GM21526 (cell line): ENCODE measurements around the gene THRSP.
"Not testable (repeated sequence)": the region's sequence is repeated elsewhere in the genome, so short reads cannot be mapped to it uniquely, and the experiment has no call there.

ENCODE experiments used
- ATAC-seq: cut with Tn5 transposase; IDR thresholded peaks from one replicate; pipeline ENCODE4 v1.9.1; 2021; ENCODE audit warnings: moderate library complexity; ENCODE audit not compliant: unreplicated experiment, low FRiP score

The THRSP gene

DNA sequence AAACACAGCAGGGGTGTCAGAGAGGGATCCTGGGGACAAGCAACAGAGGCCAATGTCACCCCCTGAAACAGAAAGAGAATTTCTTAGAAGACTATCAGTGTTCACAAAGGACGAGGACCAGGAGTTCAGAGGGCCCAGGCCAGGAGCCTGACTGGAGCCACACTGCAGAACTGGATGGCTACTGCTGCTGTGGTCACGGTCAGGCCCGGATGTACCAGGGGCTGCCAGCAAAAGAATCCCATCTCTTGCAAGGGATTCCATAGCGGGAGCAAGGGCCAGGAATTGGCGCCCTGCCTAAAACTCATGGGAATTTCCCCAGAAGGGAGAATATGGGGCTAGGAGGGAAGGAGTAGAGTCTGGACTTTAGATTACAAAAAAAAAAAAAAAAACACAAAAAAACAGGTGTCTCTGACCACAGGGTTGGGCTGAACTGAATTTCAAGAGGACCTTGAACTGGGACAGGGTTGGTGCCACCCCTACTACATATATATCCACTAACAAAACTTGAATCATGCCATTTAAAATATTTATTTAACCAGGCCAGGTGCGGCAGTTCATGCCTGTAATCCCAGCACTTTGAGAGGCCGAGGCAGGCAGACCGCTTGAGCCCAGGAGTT is 24.9 kb upstream of the THRSP start:
- no peak for ATAC-seq

DNA sequence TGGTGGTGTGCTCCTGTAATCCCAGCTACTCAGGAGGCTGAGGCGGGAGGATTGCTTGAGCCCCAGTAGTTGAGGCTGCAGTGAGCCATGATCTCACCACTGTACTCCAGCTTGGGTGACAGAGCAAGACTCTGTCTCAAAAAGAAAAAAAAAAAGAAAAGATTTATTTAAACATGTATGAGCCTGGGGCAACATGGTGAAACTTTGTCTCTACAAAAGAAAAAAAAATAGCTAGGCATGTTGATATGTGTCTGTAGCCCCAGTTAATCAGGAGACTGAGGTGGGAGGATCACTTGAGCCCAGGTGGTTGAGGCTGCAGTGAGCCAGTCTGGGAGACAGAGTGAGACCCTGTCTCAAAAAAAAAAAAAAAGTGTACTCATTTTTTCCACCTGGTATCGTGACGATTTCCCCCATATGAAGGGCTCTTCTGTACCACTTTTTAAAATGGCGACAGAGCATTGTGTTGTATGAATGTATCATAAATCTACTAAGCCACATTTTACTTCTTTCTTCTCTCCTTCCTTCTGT is 24.2 kb upstream of the THRSP start:
- no peak for ATAC-seq

DNA sequence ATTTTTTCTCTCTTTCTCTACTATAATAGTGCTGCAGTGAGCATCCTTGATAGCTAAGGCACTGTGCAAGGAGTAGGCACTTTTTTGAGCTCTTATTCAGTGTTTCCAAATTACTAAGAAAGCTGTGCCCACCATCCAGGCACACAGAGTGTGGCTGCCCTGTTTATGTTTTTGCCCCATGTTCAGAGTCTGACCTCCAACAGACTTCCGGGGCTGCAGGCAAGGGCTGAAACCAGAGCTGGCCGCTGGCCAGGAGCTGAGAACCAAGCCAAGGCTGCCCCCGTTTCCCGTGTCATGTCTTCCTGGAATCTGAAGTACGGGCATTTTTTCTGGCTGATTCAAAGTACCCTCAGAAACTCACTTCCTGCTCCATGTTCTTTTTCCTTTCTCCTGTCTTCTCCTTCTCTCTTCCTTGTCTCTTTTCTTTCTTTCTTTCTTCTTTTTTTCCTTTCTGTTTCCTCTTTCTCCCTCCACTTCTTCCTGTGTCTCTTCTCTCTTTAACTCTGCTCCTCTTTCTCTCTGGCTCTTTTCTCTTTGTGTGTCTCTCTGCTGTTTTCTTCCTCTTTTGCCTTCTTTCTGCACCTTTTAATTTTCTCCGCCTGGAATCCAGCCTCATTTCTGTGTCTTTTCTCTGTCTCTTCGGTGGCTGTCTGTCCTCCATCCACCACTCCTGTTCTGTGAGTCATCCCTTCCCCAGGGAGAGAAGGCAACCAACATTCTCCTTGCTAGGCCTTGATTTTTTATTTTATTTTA is 23.6 kb upstream of the THRSP start:
- no peak for ATAC-seq

DNA sequence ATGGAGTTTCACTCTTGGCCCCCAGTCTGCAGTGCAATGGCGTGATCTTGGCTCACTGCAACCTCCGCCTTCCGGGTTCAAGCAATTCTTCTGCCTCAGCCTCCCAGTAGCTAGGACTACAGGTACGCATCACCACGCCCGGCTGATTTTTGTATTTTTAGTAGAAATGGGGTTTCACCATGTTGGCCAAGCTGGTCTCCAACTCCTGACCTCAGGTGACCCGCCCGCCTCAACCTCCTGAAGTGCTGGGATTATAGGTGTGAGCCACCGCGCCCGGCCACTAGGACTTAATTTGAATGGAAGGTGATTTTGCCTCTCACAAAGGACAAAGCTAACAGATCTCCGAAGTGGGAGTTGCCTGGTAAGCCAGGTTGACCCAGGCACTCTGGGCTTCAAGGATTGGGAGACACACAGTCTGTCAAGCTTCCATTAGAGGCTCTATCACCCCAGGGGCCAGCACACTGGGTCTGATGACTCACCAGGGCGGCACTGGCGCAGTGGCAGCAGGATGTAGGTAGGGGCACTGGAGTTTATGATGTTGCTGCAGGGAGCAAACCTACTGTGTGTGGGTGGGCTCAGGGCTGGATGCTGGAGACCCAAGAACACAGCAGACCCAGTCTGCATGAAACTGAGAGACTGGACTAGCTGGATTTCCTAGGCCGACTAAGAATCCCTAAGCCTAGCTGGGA is 22.8 kb upstream of the THRSP start:
- no peak for ATAC-seq

DNA sequence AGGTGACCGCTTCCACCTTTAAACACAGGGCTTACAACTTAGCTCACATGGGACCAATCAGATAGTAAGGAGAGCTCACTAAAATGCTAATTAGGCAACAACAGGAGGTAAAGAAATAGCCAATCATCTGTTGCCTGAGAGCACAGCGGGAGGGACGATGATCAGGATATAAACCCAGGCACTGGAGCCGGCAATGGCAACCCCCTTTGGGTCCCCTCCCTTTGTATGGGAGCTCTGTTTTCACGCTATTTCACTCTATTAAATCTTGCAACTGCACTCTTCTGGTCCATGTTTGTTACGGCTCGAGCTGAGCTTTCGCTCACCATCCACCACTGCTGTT is 22.3 kb upstream of the THRSP start:
- ATAC-seq, result not testable (repeated sequence)

DNA sequence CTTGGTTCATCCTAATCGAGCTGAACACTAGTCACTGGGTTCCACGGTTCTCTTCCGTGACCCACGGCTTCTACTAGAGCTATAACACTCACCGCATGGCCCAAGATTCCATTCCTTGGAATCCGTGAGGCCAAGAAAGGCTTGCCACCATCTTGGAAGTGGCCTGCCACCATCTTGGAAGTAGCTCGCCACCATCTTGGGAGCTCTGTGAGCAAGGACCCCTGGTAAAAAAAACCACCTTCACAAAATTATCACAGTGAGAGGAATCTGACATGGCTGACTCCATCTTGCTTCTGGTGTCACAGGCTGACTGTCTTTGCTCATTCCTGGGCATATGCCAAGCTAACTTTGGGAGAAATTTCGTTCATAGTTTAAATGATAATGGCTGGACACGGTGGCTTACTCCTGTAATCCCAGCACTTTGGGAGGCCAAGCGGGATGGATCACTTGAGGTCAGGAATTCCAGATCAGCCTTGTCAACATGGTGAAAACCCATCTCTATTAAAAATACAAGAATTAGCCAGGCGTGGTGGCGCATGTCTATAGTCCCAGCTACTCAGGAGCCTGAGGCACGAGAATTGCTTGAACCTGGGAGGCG is 21.7 kb upstream of the THRSP start:
- ATAC-seq, result no peak

DNA sequence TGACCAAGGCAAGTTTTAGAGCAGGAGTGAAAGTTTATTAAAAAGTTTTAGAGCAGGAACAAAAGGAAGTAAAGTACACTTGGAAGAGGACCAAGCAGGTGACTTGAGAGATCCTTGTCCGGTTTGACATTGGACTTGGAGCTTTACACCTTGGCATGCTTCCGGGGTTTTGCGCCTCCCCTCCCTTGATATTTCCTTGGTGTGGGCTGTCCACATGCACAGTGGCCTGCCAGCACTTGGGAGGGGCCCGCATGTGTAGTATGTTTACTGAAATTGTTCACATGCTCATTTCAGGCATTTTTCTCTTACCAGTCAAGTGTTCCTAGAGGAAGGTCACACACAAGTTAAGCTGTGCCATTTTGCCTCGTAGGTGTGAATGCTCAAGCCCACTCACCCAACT is 19.0 kb upstream of the THRSP start:
- ATAC-seq, result no peak

DNA sequence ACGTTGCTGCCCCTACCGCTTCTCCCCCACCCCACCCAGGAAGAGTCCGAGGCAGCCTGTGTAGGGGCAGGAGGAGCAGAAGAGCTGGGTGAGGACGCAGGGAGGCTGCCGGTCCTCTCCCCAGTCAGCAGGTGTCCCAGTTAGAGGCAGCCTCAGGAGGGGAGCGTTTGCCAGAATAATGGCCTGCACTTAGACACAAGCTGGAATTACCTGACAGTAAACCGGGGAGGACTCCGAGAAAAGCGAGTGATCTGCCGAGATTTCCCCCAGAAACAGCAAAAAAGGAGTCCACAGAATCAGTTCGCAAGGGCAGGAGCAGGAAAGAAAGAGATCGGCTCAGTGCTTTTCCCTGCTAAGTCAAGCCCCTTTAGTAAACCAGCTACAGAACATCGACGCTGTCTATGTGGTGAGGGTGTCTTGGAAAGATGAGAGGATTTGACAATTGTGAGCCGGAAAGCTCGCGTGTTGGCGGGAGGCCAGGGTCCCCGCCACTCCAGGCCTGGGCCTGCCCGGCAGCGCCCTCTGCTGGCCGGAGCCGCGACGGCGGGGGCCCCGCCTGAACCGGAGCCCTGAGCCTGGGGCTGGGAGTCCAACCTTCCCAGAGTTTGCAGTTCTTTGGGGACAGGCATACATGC is 17.7 kb upstream of the THRSP start:
- peak; percentile 66 for ATAC-seq

DNA sequence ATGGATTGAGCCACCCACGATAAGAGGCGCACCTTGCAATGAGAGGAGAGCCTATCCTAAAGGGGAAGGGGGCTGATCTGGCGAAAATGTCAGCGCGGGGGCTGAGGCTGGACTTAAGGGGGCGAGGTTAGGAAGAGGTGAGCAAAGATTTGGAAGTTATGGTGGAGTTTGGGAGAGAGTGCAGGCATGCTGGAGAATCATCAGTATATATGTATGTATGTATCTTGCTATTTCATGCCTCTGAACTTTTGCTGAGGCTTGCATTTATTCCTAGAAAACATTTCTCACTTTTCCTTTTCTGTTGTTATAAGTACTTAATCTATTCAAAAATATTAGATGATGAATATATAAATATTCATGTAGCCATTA is 17.2 kb upstream of the THRSP start:
- no peak for ATAC-seq

DNA sequence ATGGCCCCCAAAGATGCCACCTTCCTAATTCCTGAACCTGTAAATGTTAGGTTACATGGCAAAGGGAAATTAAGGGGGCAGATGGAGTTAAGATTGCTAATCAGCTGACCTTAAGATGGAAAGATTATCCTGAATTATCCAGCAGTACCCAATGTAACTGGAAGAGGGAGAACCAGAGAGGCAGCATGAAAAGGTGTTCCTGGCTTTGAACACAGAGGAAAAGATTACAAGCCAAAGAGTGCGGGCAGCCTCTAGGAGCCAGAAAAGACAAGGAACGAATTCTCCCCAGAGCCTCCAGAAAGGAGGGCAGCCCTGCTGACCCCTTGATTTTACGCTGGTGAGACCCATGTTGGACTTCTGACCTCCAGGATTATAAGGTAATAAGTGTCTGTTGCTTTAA is 15.1 kb upstream of the THRSP start:
- no peak for ATAC-seq

DNA sequence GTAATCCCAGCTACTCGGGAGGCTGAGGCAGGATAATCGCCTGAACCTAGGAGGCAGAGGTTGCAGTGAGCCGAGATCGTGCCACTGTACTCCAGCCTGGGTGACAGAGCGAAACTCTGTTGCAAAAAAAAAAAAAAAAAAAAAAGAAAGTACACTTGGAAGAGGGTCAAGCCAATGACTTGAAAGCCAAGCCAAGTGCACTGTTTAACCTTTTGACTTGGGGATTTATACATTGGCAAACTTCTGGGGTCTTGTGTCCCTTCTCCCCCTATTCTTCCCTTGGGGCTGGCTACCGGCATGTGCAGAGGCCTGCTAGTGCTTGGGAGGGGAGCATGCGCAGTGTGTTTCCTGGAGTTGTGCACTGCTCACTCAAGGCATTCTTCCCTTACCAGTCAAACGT is 14.3 kb upstream of the THRSP start:
- ATAC-seq, result no peak

DNA sequence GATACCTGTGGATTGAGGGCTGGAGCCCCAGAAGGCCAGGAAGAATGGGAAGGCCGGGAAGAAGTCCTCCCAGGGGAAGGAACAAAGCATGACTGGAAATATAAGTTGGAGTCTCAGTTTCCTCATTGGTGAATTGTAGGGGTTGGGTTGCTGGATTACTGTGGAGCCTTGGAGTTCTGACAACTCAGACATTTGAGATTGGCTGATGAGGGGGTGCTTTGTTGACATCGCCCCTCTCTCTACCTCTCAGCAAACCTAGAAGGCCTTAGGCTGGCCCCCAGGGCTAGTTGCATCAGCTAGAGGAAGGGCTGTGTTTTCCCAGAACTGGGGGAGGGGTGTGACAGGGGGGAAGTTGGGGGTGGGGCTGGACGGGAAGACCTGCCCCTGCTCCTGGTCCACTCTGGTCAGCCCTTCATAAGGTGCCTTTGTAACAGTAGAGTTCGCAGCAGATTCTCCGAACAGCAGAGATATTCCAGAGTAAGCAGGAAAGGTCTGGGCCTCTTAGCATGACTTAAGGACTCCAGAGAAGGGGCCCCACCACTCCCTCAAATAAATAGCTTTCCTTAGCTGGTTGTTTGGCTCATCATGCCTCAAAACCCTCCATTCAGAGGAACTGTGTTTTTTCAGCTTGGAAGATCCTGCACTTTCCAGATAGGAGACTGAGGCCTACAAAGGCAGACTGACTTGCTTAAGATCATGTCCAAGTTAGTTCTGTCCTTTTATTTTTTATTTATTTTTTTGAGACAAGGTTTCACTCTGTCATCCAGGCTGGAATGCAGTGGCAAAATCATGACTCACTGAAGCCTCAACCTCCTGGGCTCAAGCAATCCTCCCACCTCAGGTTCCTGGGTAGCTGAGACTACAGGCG is 12.5 kb upstream of the THRSP start:
- ATAC-seq, result no peak

DNA sequence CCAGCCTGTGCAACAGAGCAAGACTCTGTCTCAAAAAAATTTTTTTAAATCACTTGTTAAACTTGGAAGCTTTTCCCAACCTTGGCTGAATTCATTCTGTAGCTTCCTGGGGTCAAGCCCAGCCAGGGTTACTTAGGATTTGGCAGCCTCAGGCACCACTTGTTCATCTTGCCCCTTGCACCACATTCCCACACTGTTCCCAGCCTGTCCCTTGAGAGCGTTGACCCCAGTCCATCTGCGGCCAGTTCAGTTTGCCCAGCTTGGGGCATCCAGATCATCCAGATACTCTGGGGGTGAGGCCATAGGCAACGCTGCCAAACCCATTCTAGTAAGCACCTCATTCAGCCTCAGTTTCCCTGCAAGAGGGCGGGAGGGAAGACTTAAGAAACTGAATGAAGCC is 8.7 kb upstream of the THRSP start:
- no peak for ATAC-seq

DNA sequence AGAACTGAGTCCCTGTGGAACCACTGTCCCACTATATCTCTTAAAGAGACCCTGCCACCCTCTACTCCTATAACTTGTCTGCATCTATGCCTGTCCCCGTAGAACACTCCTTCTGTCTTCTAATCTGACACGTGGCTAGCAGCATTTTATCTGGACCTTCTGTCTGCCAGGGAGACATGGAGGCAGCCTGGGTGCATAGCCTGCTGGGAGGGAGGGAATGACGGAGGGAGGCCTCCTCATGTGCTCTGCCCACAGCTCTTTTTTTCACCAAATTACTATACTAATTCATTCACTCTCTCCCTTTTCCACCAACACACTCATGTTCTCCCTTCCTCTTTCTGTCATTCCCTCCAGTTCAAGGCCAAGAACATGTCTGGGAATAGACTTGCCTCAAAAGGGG is 7.6 kb upstream of the THRSP start:
- ATAC-seq, result no peak

DNA sequence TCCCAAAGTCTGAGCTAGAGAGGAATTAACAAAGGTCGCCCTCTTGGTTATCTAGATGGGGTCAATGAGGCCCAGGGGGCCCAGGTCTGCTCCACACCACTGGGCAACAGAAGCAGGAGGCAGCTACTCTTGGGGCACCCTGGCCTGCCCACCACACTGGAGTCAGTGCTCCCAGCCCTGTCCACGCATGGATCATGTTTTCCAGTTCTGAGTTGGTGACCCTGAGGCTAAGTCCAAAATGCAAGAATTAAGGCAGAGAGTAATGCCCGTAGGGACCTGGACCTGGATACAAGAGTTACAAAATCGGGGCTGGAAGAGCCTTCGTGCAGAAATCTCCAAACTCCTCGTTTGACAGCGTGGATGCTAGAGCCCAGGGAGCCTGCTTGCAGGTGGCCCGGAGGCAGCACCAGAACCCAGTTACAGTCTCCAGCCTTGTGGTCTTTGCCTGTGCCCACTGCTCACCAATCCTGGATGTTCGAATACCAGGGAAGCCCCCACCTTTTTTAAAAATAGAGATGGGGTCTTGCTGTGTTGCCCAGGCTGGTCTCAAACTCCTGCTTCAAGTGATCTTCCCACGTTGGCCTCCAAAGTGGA is 6.1 kb upstream of the THRSP start:
- ATAC-seq, result no peak

DNA sequence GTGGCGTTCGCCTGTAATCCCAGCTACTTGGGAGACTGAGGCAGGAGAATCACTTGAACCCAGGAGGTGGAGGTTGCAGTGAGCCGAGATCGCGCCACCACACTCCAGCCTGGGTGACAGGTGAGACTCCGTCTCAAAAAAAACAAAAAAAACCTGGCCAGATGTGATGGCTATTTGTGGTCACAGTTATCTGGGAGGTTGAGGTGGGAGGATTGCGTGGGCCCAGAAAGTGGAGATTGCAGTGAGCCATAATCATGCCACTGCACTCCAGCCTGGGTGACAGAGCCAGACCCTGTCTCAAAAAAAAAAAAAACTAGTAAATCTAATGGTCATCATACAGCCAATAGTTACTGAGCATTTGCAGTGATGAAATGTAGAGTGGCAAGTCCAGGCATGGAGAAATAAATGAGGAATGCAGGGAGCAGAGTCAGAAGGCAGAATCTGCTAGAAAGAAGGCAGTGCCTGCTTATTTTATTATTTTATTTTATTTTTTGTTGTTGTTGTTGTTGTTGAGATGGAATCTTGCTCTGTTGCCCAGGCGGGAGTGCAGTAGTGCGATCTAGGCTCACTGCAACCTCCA is 3.8 kb upstream of the THRSP start:
- ATAC-seq, result not testable (repeated sequence)

DNA sequence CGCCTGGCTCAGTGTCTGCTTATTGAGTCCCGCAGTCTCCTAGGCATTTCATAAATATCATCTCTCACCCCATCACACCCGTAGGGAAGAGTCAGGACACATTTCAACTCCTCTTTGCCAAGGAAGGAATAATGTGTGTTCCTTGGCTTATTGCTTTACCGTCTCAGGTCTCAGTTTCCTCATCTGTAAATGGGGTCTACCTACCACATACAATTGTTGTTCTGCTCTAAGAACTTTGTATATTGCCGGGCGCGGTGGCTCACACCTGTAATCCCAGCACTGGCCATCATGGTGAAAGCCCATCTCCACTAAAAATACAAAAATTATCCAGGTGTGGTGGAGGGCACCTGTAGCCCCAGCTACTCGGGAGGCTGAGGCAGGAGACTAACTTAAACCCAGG is 3.1 kb upstream of the THRSP start:
- no peak for ATAC-seq

DNA sequence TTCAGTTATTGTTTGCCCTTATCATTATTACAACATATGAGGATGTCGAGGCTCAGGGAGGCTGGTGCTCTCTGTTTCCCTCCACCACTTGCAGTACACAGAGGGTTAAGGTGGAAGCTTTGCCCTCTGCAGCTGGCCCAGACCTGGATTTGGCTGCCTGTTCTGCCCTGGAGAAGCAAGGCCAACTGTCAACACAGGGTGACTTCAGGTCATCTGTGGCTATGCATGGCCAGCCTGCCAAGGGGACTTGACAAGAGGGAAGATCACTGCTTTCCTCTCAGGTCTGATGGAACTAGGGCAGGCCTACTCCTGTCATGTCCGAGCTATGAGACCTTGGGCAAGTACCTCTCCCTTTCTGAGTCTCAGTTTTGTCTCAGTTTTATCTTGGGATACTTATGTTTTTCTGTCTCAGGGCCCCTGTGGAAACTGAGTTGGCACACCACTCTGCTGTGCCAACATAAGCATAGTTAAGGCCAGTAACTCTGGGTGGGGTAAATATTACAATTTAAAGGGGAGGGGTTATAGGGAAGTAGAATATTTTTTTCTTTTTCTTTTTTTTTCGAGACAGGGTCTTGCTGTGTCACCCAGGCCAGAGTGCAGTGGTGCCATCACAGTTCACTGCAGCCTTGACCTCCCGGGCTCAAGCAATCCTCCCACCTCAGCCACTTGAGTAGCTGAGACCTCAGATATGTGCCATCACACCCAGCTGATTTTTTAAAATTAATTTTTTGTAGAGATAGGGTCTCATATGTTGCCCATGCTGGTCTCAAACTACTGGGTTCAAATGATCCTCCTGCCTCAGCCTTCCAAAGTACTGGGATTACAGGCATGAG is 2.4 kb upstream of the THRSP start:
- no peak for ATAC-seq
